Measurements from ENCODE around the gene EPHA8. TPM values are rescaled to one million over a fixed set of nuclear protein-coding genes. Genes with fewer than 3 reads are reported as not detected.

EPHA8 gene
- polyA plus RNA-seq, 3 donors = 2.0 to 4.5 (median 2.4) TPM

DNA sequence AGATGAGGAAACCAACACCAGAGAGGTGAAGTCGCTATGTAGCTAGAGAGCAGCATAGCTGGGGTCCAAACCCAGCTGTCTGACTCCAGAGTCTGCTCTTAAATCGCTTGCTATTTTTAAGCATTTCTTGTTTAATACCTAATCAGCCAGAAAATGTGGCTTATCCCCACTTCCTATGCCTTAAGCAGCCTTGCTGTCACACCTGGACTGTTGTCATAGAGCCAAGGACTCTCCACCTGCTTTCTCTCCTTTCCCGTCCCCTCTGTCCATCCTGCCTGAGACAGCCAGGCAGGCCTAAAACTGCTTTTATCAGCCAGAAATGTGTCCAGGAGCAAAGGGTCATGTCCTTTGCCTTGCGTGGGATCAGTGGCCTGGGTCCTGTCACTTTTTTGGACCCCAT is 28.3 kb upstream of the EPHA8 start:
- DNase-seq = no peak

GRCh38 chr1:22535399-22535798 is 27.9 kb upstream of the EPHA8 start:
- DNase-seq = no peak

DNA sequence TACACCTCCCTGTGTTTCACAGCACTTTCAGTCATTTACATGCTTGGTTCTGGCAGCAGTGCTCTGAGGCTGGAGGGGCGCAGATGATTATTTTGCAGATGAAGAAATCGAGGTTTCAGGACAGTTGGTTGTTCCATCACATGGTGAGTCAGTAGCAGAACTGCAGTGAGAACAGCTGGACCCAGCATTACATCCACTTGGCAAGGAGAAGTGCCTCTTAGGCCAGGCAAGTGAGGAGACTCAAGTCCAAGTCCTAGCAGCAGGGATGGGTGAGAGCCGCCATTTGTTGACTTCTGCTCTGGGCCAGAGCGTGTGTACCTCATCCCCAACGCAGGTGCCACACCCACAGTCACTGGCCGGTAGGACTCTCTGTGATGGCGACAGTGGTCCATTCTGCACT is 26.8 kb upstream of the EPHA8 start:
- DNase-seq = no peak

- DNase-seq = no peak
Observed at GRCh38 chr1:22537441-22538139, 25.7 kb upstream of the EPHA8 start.

GRCh38 chr1:22539510-22540118 is 23.7 kb upstream of the EPHA8 start:
- DNase-seq = no peak

DNA sequence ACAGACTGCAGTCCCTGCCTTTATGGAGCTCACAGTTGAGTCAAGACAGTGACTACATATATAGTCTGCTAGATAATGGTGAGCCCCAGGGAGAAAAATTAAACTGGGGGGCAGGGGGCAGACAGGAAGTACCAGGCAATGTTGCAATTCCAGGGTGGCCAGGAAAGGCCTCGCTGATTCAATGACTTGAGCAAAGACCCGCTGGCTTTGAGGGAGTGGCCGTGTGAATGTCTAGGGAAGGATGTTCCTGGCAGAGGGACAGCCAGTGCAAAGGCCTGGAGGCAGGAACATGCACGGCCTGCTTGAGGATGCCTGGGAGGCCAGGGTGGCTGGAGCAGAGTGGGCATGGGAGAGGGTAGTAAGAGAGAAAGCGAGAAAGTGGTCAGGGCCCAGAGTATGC is 23.0 kb upstream of the EPHA8 start:
- no peak for DNase-seq

- DNase-seq = no peak
Observed at GRCh38 chr1:22542886-22543285, 20.4 kb upstream of the EPHA8 start.

- DNase-seq = no peak
Observed at GRCh38 chr1:22543679-22544078, 19.6 kb upstream of the EPHA8 start.

- DNase-seq = no peak
Observed at GRCh38 chr1:22544606-22545005, 18.7 kb upstream of the EPHA8 start.

- DNase-seq = no peak
Observed at GRCh38 chr1:22545141-22545540, 18.1 kb upstream of the EPHA8 start.

DNA sequence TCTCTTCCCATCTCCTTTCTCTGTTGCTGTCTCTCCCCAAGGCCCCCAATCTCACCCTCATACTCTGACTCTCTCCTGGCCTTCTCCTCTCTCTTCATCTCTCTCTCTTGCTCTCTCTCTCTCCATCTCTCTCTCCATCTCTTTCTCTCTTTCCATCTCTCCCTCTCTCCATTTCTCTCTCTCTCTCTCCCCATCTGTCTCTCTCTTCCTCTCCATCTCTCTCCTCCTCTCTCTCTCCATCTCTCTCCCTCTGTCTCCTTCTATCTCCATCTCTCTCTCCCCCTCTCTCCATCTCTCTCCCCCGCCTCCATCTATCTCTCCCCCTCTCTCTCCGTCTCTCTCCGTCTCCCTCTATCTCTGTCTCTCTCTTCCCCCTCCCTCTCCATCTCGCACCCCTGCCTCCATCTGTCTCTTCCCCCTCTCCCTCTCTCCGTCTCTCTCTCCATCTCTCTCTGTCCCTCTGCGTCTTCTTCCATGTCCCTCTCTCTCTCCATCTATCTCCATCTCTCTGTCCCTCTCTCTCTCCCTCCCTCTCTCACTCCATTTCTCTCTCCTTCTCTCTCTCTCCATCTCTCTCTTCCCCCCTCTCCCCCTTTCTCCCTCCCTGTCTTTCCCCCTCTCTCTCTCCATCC is 16.0 kb upstream of the EPHA8 start:
- DNase-seq = no peak

DNA sequence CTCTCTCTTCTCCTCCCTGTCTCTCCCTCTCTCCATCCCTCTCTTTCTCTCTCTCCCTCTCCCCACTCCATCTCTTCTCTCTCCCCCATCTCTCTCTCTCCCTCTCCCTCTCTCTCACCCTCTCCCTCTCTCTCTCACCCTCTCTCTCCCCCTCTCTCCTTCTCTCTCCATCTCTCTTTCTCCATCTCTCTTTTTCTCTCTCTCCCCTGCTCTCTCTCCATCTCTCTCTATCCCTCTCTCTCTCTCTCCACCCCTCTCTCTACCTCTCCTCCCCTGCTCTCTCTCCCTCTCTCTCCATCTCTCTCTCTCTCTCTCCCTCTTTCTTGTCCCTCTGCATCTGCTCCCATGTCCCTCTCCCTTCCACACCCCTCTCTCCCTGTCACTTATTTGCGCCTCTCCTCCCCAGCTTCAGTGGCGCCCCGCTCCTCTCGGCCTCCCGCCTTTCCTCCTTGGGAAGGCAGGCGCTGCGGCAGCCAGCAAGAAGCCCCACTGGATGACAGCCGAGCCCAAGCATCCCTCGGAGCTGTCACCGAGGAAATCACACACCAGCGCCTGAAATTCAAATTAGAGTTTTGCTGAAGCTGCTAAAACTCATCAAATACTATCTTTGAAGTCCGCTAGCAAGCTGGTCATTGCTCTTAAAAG is 15.3 kb upstream of the EPHA8 start:
- DNase-seq = no peak

DNA sequence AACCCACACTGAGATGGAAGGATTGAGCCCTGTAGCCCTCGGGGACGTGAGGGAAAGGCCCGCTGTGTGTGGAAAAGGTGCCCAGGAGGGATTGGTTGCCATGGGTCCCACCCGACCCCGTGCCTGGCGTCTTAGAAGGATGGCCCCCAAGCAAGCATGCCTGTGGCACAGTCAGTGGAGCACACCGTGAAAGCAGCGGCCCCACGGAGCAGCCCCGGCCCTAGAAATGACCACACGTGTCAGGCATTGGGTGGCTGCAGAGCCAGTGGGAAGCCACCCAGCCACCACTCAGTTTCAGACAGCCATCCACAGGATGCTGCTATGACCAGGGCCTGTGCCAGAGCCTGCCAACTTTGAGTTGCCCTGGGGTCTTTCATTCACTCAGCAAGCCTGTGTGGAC is 13.3 kb upstream of the EPHA8 start:
- no peak for DNase-seq

DNA sequence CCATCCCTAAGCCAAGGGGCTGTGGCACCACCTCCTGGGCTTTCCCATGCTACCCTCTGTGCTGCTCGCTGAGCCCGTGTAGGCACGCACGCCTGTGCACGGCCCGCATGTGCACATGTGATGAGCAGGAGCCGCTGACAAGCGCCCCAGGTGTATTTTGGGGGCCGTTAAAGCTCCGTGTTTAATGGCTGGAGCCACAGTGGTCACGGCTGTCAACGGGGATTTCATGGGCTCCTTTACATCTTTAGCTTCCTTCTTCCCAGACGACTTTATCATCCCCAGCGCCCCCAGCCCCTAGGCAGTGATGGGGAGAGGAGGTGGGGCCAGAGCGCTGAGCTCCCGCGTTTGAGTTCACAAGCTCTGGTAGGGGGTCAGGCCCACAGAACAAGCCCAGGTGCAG is 11.7 kb upstream of the EPHA8 start:
- DNase-seq = no peak

DNA sequence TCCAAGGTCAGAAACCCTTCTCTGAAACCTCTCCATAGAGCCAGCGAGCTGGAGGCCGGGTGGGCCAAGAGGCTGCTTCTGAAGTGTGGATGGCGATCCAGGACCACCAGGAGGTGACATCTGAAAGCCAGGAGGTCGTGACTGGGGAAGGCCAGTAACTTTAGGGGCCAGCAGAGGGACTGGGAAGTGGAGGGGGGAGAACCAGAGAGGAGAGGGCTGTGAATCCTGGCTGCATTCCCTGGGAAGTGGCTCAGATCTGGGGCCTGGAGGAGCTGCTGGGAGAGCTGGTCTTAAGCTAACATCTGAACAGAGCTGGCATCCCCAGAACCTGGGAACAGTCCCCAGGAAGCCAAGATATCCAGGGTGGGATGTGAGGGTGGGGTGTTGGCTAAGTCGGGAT is 11.3 kb upstream of the EPHA8 start:
- no peak for DNase-seq

- DNase-seq = no peak
Observed at GRCh38 chr1:22553104-22553880, 10.0 kb upstream of the EPHA8 start.

GRCh38 chr1:22553991-22554522 is 9.2 kb upstream of the EPHA8 start:
- DNase-seq = no peak

DNA sequence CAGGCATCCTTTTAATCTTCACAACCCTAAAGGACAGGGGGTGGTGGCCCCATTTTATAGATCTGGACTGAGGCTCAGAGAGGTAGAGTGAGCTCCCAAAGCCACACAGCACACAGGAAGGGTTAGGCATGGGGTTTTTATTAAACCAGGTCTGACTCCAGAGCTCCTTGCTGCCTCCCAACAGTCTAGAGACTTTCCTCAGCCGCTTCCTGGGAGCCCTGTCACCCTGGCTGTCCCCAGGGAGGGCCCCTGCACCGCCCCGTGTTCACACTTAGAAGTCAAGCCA is 8.0 kb upstream of the EPHA8 start:
- no peak for DNase-seq

DNA sequence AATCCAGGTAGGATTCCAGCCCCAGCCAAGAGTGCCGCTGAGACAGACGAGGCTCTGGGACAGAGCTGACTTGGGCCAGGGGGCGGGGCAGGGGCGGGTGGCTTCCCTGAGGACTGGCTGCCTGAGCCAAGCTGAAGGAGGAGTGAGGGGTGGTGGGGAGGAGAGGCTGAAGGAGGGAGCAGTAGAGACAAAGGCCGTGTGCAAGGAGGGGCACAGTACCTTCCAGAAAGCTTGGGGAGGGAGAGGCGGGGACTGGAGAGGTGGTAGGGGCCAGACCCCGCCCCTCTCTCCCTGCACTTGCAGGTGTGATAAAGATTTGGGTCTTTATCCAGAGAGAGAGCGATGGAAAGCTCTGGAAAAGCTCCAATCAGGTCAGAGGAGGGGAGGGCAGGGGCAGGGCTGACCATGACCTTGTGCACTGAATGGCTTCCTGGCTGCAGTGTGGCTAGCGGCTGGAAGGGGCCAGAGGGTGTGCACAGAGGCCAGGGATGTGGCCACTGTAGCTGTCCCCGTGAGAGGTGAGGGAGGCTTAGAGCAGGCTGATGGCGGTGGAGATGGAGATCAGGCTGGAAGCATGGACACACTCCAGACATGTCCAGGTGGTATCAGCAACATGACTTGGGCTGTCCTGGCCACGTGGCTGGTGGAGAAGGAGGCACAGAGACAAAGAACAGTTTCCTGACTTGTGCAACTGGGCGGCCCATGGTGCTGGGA is 6.7 kb upstream of the EPHA8 start:
- DNase-seq = no peak

DNA sequence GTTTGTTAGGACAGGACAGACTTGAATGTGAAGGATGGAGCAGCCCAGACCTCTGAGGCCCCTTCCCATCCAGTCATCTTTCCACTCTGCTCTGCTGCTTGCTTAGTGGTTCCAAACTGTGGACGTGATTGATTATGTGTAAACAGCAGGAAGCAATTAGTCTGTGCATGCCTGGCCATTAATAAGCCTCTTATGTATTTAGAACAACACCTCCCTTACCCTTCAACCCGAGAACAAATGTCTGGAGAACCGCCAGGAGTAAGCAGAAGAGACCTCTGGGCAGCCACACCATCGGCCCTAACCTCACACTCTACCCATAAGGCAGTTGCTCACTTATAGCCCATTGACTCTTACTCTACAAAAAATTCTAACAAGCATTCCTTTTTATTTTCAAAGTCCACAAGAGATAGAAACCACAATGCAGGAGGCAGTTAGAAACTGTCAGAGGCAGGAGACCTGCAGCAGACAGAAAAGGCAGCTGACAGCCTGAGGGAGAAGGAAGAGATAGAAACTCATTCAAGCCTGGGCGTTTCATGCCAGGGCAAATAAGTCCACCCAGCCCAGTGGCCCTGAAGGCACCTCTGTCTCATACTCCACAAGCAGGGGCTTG is 5.8 kb upstream of the EPHA8 start:
- DNase-seq = peak; percentile 31

All from renal pelvis (tissue), 4 donors.